Astrocyte (in vitro differentiated cells and primary cell): ENCODE results near the gene ABCC4. TPM values are rescaled to one million over a fixed set of nuclear protein-coding genes. Genes with fewer than 3 reads are reported as not detected.

Experiments used
- DNase-seq: peaks from one replicate; pipeline ENCODE4 v3.0.0-alpha.2; 2010; ENCODE audit warnings: low read depth
- FAIRE-seq: peaks from 2 replicates; lab custom pipeline; 2011; peaks lifted over from hg19 to GRCh38; lab: Jason Lieb, UNC
- H2AFZ ChIP-seq: 2 replicates; pipeline ENCODE4 v1.6.0; 2012; ENCODE audit warnings: low read depth, low read length, inconsistent platforms
- H3K27ac ChIP-seq: 2 replicates; pipeline ENCODE4 v1.5.1; 2011; ENCODE audit warnings: low read depth, low read length, inconsistent platforms
- H3K27me3 ChIP-seq: 2 replicates; pipeline ENCODE4 v1.6.0; 2011; ENCODE audit warnings: low read length, inconsistent platforms; ENCODE audit not compliant: insufficient read depth
- H3K36me3 ChIP-seq: 2 replicates; pipeline ENCODE4 v1.5.1; 2011; ENCODE audit warnings: low read length, inconsistent platforms; ENCODE audit not compliant: insufficient read depth
- H3K4me1 ChIP-seq: 2 replicates; pipeline ENCODE4 v1.5.1; 2011; ENCODE audit warnings: low read length, inconsistent platforms; ENCODE audit not compliant: insufficient read depth
- H3K4me2 ChIP-seq: 2 replicates; pipeline ENCODE4 v1.6.0; 2012; ENCODE audit warnings: low read length, inconsistent platforms
- H3K4me3 ChIP-seq: 2 replicates; pipeline ENCODE4 v1.5.1; 2011; ENCODE audit warnings: low read depth, mild to moderate bottlenecking, low read length, inconsistent platforms; ENCODE audit not compliant: insufficient read depth
- H3K79me2 ChIP-seq: 2 replicates; pipeline ENCODE4 v1.6.0; 2012; ENCODE audit warnings: mild to moderate bottlenecking, low read length, inconsistent platforms; ENCODE audit not compliant: insufficient read depth
- H3K9ac ChIP-seq: 2 replicates; pipeline ENCODE4 v1.6.0; 2012; ENCODE audit warnings: mild to moderate bottlenecking, low read length, inconsistent platforms
- H3K9me3 ChIP-seq: 2 replicates; pipeline ENCODE4 v1.5.1; 2012; ENCODE audit warnings: low read depth, mild to moderate bottlenecking, low read length, inconsistent platforms; ENCODE audit not compliant: insufficient read depth
- H4K20me1 ChIP-seq: 2 replicates; pipeline ENCODE4 v1.6.0; 2012; ENCODE audit warnings: low read length, inconsistent platforms; ENCODE audit not compliant: insufficient read depth
- H3K27ac Mint-ChIP-seq: one replicate; pipeline ENCODE4 v1.8.0; 2021; ENCODE audit warnings: mild to moderate bottlenecking, mixed read lengths; ENCODE audit not compliant: unreplicated experiment
- H3K27me3 Mint-ChIP-seq: one replicate; pipeline ENCODE4 v1.8.0; 2021; ENCODE audit warnings: low read depth, mixed read lengths; ENCODE audit not compliant: unreplicated experiment
- H3K36me3 Mint-ChIP-seq: one replicate; pipeline ENCODE4 v1.8.0; 2021; ENCODE audit warnings: low read depth, mixed read lengths; ENCODE audit not compliant: unreplicated experiment
- H3K4me1 Mint-ChIP-seq: one replicate; pipeline ENCODE4 v1.8.0; 2021; ENCODE audit warnings: low read depth, mixed read lengths; ENCODE audit not compliant: unreplicated experiment
- H3K4me3 Mint-ChIP-seq: one replicate; pipeline ENCODE4 v1.8.0; 2021; ENCODE audit warnings: mild to moderate bottlenecking, moderate library complexity, mixed read lengths; ENCODE audit not compliant: unreplicated experiment
- H3K9me3 Mint-ChIP-seq: one replicate; pipeline ENCODE4 v1.8.0; 2021; ENCODE audit warnings: mild to moderate bottlenecking, mixed read lengths; ENCODE audit not compliant: unreplicated experiment
- CTCF ChIP-seq: IDR thresholded peaks from 2 replicates; pipeline ENCODE4 v1.5.1; 2011; ENCODE audit warnings: low read depth, mild to moderate bottlenecking, inconsistent platforms, low read length, moderate library complexity; ENCODE audit not compliant: insufficient read depth
- EZH2 ChIP-seq: IDR thresholded peaks from 2 replicates; pipeline ENCODE4 v1.6.1; 2012; ENCODE audit warnings: mild to moderate bottlenecking, low read length, inconsistent platforms; ENCODE audit not compliant: insufficient read depth
- total RNA-seq: library from RNA; stranded (reverse); gene quantifications from 2 replicates; pipeline ENCODE4 v1.2.1, GENCODE V29; 2021

Gene ABCC4
- total RNA-seq, 1 donor from 2014 or later: 15.6 TPM

- Histone ChIP-seq H3K4me3 (no peak overlapping the region), H3K27me3 (no peaks in the 10 kb centered on the region), H3K9me3 (no peaks in the 10 kb centered on the region), H3K27ac (no peak overlapping the region), H4K20me1 (no peaks in the 10 kb centered on the region), H3K4me1 (no peaks in the 10 kb centered on the region), H3K36me3 (no peaks in the 10 kb centered on the region), H3K79me2 (no peaks in the 10 kb centered on the region), H3K4me2 (no peak overlapping the region), H2AFZ (no peak overlapping the region), H3K9ac (no peak overlapping the region)
- Mint-ChIP-seq H3K9me3 (no peaks in the 10 kb centered on the region), H3K36me3 (no peaks in the 10 kb centered on the region), H3K27ac (no peak overlapping the region), H3K4me1 (no peaks in the 10 kb centered on the region), H3K27me3 (no peaks in the 10 kb centered on the region), H3K4me3 (no peak overlapping the region)
- DNase-seq: no peak
- TF ChIP-seq EZH2 (no peak), CTCF (no peak)
- FAIRE-seq: no peak
Observed at GRCh38 chr13:95185311-95185710, 115.9 kb downstream of the ABCC4 start.

DNA sequence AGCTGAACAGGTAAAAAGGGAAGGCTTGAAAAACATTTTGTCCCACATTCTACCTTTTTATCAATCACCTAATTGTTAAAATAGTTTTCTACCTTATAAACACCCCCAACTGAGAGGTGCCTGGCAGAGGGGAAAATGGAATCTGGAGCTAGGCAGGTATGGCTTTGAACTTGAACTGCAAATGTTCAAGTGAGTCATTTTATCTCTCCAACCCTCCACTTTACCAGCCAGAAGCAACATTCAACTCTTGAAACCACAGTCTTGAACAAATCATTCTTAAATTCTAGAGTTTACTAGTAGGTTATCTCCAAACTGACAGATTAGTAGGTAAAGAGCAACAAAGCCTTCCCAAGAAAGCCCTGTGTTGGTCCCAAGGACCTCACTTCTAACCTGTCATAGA, 116.9 kb downstream of the ABCC4 start:
- Mint-ChIP-seq H3K9me3 (no peaks in the 10 kb centered on the region), H3K4me1 (no peaks in the 10 kb centered on the region), H3K4me3 (no peak overlapping the region), H3K27me3 (no peaks in the 10 kb centered on the region), H3K27ac (no peak overlapping the region), H3K36me3 (peaks cover 4% of the 10 kb centered on the region)
- Histone ChIP-seq H3K4me3 (no peak overlapping the region), H3K27ac (no peak overlapping the region), H2AFZ (no peak overlapping the region), H3K4me2 (no peak overlapping the region), H3K79me2 (no peaks in the 10 kb centered on the region), H3K9me3 (no peaks in the 10 kb centered on the region), H3K36me3 (no peaks in the 10 kb centered on the region), H3K9ac (no peak overlapping the region), H3K4me1 (no peaks in the 10 kb centered on the region), H3K27me3 (no peaks in the 10 kb centered on the region), H4K20me1 (no peaks in the 10 kb centered on the region)
- TF ChIP-seq CTCF: no peak
- no peak for TF ChIP-seq EZH2
- no peak for DNase-seq
- no peak for FAIRE-seq

GRCh38 chr13:95182570-95183265, 118.5 kb downstream of the ABCC4 start:
- H3K79me2 ChIP-seq: no peaks in the 10 kb centered on the region
- no peak overlapping the region for H3K27ac ChIP-seq
- peaks cover 5% of the 10 kb centered on the region for H3K9me3 Mint-ChIP-seq
- no peak overlapping the region for H3K4me2 ChIP-seq
- no peak overlapping the region for H2AFZ ChIP-seq
- H3K4me3 Mint-ChIP-seq: no peak overlapping the region
- no peaks in the 10 kb centered on the region for H3K4me1 ChIP-seq
- no peak for FAIRE-seq
- DNase-seq: no peak
- no peak overlapping the region for H3K27ac Mint-ChIP-seq
- no peaks in the 10 kb centered on the region for H3K4me1 Mint-ChIP-seq
- H3K36me3 ChIP-seq: no peaks in the 10 kb centered on the region
- no peaks in the 10 kb centered on the region for H3K27me3 Mint-ChIP-seq
- no peak for TF ChIP-seq CTCF
- TF ChIP-seq EZH2: no peak
- H4K20me1 ChIP-seq: no peaks in the 10 kb centered on the region
- H3K27me3 ChIP-seq: no peaks in the 10 kb centered on the region
- H3K9ac ChIP-seq: no peak overlapping the region
- H3K9me3 ChIP-seq: no peaks in the 10 kb centered on the region
- no peak overlapping the region for H3K4me3 ChIP-seq
- peaks cover 15% of the 10 kb centered on the region for H3K36me3 Mint-ChIP-seq
